Fibroblast of skin of left biceps (primary cell): ENCODE results near the gene NIPA2.

Experiments used
- DNase-seq, 2 experiments: peaks; one replicate each; pipeline ENCODE4 v3.0.0-alpha.2; 2013; ENCODE audit warnings: low read depth in 2 of 2

The NIPA2 gene

DNA sequence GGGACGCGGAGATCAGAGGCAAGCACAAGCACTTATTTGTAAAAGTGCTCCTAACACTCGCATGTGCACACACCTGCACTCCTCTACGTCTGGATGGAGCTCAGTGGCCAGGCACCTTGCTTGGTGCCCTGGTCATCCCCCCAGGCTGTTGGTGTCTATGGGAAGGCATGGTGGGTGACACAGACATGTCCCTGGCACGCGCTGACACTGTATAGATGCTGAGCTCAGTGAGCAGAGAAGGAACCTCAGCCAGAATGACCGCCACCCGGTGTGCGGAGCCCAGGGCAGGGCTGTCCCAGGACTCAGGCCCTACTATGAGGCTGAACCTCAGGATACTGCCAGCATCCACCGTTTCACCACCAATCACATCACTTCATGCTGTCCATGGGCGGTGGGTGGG, 64.5 kb downstream of the NIPA2 start:
- DNase-seq: no peak

DNA sequence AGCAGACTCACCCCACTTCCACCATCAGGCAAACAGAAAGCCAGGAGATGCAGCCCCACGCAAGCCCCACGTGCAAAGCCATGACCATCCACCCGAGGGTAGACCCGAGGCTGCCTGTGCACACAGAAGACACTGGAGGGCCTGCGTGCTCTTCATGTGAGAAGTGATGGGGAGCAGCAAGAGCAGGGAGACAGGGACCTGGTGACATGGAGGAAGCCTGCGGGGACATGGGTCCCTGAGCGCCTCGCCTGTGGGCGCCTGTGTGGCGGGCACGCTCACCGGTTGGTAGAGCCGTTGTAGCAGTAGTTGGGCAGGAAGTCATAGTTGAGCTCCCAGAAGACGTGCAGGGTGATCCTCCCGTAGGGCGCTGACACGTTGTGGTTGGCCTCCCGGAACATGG, 65.0 kb downstream of the NIPA2 start:
- no peak for DNase-seq

GRCh38 chr15:22903961-22904534, 65.6 kb downstream of the NIPA2 start:
- no peak for DNase-seq

DNA sequence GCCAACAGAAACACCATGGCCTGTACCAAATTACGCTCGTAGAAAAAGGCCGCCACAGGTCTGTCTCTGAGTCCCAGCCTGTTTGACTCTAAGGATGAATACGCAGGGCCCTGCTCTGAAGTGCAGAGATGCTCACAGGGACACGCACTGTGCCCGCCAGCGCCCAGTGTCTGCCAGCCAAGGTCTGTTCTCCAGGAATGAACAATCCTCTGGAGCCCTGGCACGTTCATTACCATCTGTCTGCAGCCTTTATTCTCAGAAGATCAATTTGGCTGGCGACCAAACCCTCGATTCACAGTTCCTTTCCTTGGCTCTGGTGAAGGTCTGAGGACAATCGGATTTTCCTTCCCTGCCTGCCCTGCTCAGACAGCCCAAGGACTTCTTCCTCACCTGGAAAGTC, 66.3 kb downstream of the NIPA2 start:
- DNase-seq: no peak

- DNase-seq: no peak
Observed at GRCh38 chr15:22907161-22907950, 68.9 kb downstream of the NIPA2 start.

DNA sequence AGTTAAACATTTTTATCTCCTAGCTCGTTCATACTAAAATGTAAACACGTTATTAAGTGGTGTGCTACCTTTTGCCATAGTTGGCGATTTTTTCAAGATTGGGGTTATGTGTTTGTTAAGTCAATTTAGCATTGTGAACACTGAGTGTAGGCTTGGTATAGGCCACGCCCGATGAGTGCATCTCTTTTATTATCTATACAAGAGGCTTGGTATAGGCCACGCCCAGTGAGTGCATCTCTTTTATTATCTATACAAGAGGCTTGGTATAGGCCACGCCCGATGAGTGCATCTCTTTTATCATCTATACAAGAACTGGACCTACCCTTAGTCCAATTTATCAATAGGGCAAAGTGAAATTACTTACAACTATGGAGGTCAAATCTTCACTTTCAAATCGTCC, 70.4 kb downstream of the NIPA2 start:
- DNase-seq: no peak

DNA sequence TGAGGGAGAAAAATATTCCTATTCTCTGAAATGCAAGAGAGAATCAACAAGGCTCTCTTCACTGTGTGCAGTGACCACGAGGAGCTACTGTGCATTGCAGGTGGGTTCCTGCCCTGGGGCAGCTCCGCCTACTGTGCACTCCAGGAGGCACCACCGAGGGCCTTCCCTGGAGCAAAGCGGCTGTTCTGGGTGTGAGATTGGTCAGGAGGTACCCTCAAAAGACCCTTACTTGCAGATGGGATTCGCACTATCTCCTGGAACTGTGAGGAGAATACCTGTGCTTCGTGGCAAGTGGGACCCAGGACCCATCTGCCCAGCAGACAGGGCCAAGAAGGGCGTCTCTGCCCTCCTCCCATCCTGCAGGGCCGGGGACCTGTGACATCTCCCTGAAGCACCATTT, 72.8 kb downstream of the NIPA2 start:
- no peak for DNase-seq

GRCh38 chr15:22912256-22912655, 73.8 kb downstream of the NIPA2 start:
- no peak for DNase-seq

DNA sequence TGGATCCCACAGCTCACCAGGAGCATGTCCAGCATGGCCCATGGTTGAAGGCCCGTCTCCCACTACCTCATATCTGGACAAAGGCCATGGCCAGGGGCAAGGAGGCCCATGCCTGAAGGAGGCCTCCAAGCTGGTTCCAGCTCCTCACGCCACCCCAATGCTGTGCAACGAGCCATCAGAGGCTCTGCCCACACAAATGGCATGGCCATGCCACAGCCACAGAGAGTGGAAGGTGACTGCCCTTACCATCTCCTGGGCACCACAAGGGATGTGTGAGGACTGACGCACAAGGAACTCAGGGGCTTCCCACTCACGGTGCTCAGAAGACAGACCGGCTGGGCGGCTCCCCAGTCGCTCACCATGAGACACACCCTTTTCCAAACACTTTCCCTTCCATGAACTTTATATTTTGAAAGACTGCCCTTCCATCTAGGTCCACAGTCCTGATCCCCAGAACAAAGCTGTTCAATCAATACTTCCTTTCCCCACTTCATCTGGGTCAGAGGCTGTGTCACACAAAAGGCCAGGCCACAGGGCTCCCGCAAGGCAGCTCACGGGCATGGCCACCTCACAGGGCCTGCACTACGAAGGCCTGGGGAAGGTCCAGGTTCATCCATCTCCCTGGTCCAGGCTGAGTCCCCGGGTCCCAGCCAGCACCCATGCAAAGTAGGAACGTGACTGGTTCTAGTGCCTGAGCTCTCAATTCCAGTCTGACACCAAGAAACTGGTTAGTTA, 75.3 kb downstream of the NIPA2 start:
- no peak for DNase-seq

DNA sequence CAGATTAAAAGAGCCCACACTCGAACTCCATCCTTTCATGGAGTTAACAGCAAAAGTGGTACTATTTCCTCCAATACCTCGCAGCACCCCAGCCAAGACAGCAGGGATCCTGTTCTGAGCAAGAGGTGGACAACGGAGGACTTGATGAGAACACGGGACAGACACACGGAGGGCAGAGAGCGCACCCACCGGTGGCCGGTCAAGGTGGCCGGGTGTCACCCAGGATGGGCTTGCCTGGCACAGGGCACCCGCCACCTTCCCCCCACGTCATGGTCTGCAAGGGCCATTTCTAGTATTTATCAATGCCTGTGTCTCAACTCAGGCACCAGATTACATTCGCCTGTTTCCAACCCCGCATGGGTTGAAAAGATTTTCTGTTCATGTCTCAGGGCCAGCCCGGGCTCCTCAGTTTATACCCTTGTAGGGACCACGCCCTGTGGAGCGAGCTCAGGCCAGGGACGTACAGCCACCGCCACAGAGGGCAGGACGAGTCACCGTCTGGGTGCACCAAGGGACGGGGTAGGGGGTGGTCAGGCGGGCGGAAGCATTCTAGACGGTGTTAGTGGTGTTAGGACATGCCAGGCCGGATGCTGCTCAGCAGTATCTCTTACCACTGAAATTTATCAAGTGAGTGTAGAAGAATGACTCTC, 77.5 kb downstream of the NIPA2 start:
- DNase-seq: no peak

DNA sequence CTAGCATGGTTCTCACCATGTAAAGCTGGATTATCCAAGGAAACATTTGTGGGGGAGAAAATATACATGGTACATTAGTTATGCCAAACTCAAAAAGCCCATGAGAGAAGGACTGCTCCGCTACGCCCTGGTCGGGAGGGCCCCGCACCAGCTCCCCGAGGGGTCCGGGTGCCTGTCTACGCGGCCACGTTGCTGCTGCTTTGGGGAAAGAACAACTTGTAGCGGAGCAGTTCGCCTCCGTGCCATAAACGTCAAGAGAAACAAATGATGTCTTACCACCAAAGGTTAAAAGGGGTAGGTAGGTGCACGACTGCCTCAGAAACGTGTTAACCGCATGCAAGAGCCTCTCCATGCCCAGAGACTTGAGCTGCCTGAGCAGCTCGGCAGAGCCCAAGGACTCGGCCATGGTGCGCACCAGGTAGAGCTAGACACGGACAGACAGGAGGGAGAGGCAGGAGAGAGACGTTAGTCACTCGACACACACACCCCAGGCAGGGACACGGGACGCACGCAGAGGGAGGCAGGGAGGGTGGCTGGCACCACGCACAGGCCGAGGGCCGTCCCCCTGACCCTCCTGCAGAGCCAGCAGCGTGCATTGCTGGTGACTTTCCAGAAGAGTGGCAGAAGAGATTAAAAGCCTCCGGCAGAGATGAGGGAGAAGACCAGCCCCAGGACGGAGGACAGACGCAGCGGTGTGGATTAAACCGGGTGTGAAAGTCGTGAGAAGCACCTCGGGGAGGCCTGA, 78.3 kb downstream of the NIPA2 start:
- no peak for DNase-seq

- no peak for DNase-seq
Observed at GRCh38 chr15:22917556-22917955, 79.1 kb downstream of the NIPA2 start.
